GM19035 (cell line): ENCODE results near the gene TMED4.

ENCODE experiments used
- ATAC-seq: cut with Tn5 transposase; IDR thresholded peaks from one replicate; pipeline ENCODE4 v1.9.1; 2021; ENCODE audit not compliant: unreplicated experiment

Gene TMED4

GRCh38 chr7:44581879-44582603 lies at the start of gene TMED4:
TMED4 (minus strand) TSS chr7:44582231; CDS start chr7:44582206, 25 bp downstream.
- ATAC-seq, result peak; percentile 89

- no peak for ATAC-seq
Measured at GRCh38 chr7:44631458-44632115, 49.6 kb upstream of the TMED4 start.

- ATAC-seq, result no peak
Measured at GRCh38 chr7:44630792-44631457, 48.9 kb upstream of the TMED4 start.

- ATAC-seq, result no peak
Measured at GRCh38 chr7:44629829-44630522, 47.9 kb upstream of the TMED4 start.

GRCh38 chr7:44626620-44627019 lies 44.6 kb upstream of the TMED4 start:
- ATAC-seq, result no peak

- no peak for ATAC-seq
Measured at GRCh38 chr7:44625526-44626471, 43.8 kb upstream of the TMED4 start.

- ATAC-seq, result no peak
Measured at GRCh38 chr7:44624318-44624717, 42.3 kb upstream of the TMED4 start.

GRCh38 chr7:44622342-44623151 lies 40.5 kb upstream of the TMED4 start:
- ATAC-seq, result peak; percentile 62

- ATAC-seq, result no peak
Measured at GRCh38 chr7:44621750-44622103, 39.7 kb upstream of the TMED4 start.

- no peak for ATAC-seq
Measured at GRCh38 chr7:44621034-44621749, 39.2 kb upstream of the TMED4 start.

GRCh38 chr7:44618753-44619152 lies 36.7 kb upstream of the TMED4 start:
- ATAC-seq, result no peak

- ATAC-seq, result no peak
Measured at GRCh38 chr7:44618045-44618444, 36.0 kb upstream of the TMED4 start.

GRCh38 chr7:44617225-44617890 lies 35.3 kb upstream of the TMED4 start:
- ATAC-seq, result no peak

GRCh38 chr7:44616545-44616944 lies 34.5 kb upstream of the TMED4 start:
- no peak for ATAC-seq

GRCh38 chr7:44615793-44616192 lies 33.8 kb upstream of the TMED4 start:
- no peak for ATAC-seq

- ATAC-seq, result no peak
Measured at GRCh38 chr7:44615149-44615611, 33.1 kb upstream of the TMED4 start.

GRCh38 chr7:44609829-44610228 lies 27.8 kb upstream of the TMED4 start:
- no peak for ATAC-seq

- no peak for ATAC-seq
Measured at GRCh38 chr7:44608916-44609648, 27.1 kb upstream of the TMED4 start.
